Nucleus accumbens (tissue), 56 donors: ENCODE measurements around the gene FH.

Source experiments
- DNase-seq, 56 donors: peaks; one replicate each; lab custom pipeline; 2025; lab: John Stamatoyannopoulos, UW

Gene FH

DNA sequence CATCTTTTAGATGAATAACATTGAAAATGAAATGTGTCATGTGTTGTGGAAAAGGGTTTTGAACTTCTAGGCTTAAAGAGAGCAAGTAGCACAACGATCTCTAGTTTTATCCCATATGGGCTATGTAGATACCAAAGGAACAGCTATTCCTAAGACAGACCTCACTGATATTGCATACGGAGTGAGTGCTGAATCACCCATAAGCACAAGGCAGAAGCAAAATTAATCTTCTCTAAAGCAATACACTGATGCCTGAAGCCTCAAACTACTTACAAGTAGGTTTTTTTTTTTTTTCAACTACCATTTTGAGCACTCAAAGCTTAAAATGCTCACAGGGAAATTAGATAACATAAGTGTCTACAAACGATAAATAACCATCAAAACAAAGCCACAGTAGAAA lies 7.6 kb upstream of the FH start:
- DNase-seq: no peak

DNA sequence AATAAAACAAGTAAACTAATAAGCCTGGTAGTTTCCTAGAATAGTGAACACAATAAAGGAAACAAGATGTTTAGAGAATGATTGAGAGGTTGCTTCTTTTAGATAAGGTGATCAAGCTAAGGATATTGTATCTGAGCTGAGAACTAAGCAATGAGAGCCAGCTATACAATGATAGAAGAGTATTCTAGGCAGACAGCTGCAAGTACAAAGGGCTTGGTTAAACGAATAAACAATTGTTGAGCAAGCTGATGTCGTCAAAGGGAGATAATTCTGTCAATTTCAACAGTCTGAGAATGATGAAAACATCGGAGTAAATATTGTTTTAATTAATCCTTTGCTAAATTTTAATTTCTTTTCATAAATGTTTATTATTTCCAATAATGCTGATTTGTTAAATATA lies 5.5 kb upstream of the FH start:
- DNase-seq: no peak

DNA sequence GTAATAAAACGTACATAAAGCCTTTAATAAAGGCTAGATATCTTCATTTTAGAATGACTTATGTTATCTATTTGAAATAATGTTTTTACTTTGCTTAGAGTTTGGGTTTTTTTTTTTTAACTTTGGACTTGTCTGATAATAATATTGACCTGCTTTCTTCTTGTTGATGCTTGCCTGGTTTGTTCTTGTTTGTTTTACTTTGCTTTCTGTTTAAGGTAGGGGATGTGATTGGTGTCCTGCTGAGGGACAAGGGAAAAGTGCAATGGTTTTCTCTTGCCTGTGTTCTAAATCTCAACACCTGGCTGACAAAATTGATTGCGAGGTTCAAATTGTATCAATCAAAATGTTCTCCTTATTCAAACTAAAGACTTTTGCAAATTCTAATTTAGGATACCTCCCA lies 2.2 kb upstream of the FH start:
- no peak for DNase-seq

DNA sequence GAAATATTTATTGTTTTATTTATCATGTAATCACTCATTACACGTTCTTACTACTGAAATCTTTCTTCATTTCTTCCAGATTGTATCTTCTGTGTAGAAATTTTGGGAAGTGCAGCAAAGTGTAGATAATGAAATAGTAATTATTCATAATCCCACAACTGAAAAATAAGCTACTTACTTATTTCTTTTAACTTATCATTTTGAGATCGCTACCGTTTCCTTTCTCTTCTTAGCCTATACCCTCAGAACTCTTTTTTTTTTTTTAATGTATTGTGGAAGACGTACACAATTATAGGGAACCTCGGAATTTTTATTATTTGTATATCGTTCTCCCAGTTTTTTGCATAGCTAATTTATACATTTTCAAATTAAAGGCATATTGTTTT lies 518 bp upstream of the FH start:
- DNase-seq: no peak

DNA sequence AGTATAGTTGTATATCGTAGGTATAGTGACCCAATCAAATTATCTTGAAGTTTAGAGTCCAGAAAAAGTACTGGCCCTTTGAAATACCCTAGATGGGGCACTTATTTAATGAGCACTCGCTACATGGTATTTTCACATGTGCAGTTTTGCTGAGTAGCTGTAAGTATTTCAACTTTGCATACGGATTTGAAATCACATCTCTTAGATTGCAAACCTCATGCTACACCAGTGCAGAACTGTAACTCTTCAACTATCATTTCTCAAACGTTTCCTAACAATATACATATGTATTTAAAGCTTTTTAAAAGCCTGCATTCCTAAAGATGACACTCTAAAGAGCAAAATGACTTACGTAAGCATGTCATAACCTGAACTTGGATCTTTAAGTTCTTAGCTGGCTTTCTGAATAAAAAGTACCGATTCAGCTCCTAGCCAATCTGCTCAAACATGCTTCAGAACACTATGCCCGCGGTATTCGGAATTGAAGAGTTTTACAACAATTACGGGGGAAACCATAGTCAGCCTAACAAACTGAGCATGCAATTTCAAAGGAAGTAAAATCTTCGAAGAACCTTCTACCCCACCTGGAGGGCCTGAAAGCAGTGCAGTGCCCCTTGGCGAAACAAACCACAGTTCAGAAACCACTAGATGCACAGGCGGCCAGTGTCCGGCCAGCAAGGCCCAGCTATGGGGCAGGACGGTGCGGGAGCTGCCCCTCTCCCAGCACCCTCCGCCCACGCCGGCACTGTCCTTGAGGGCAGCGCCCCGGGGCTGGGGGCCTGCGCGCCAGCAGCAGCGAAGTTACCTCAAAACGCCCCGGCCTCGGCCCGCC lies 863 bp downstream of the FH start:
- peak in 20 of 56 donors; percentile 8 to 52 (median 34) for DNase-seq

DNA sequence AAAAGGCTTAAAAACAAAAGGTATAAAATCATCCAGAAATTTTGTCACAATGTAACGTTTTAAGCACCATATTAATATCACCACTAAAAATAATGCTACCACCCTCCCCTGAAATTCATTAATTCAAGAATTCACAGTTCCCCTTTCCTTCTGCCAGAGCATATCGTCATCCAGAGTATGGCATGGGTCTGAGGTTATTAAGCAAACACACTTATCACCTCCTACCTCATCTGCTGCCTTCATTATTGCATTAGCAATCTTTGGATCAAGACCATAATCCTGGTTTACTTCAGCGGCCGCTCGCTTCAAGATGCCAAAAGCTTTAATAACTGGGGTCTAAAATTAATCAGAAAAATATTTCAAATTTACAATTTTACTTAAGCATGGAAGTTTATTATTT lies 6.2 kb downstream of the FH start:
- DNase-seq: no peak

DNA sequence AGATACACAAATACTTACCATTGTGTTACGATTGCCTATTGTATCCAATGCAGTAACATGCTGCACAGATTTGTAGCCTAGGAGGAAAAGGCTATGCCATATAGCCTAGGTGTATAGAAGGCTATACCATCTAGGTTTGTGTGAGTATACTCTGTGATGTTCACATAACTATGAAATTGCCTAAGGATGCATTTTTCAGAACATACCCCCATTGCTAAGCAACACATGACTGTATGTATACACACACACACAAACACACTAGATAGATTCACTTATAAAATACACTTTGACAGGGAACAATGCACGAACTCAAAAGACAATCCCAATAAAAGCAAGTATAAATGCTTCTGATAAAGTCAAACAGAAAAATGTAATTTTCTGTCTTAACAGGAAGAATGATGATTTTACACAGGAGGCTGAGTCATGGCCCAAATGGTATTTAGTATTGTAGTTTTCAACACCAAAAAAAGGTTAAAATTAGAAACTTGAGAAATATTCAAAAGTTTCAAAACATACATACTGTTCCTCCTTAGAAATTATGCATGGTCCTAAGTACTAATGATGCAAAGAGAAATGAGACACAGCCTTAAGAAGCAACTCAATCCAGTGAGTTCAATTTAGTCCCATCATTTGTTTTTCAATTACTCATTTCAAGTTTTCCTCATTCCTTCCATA lies 12.2 kb downstream of the FH start:
- DNase-seq: no peak

DNA sequence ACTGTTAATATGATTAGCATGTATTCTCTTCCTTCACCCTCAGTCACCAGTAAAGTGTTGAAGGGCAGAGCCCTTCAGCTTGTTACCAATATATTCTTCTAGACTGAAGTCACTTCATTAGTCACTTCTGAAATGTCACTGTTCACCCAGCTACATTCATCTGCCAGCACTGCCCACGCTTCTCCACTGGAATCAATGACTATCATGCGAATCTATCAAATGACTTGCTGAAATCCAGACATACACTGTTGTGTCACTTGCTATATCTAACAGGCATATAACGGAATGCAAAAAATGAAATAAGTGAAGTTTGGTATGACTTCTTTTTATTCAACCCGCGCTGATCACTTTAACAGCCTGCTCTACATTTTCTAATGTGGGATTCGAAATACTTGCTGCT lies 16.1 kb downstream of the FH start:
- peak in 8 of 56 donors; percentile 4 to 56 (median 26) for DNase-seq

DNA sequence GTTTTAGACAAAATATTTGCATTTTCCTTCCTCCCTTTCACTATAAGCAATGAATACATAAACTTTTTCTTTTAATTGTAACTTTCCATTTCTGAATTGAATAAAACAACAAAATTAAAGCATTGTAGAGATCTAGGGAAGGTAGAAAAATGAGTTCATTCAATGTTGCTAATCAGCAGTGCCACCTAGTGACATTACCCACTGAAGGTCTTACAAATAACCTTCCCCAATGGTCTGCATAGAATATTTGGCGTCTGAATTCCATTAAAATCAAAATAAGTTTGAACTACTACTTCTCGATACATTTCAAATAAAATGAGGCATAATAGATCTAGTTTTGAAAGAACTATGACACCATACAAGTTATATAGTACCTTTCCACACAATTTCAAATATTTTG lies 19.6 kb downstream of the FH start:
- peak in 2 of 56 donors; percentile 8 to 15 for DNase-seq

DNA sequence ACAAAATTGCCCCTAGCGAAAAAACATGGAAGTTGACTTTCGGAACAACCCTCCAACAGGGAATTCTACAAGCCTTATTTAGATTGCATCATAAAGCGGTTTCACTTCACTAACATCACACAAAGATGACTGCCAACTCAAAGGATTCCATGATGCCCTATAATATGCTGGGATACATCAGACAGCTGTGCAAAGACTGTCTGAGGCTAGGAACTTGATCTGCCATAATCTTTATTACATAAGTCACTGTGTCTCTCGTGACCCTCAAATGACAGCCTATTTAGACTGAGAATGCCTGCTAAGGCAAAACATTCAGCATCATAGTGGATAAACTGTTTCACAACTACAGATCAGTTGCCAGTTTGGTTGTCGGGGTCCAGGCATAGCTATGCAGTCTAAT lies 23.8 kb downstream of the FH start:
- DNase-seq: no peak

DNA sequence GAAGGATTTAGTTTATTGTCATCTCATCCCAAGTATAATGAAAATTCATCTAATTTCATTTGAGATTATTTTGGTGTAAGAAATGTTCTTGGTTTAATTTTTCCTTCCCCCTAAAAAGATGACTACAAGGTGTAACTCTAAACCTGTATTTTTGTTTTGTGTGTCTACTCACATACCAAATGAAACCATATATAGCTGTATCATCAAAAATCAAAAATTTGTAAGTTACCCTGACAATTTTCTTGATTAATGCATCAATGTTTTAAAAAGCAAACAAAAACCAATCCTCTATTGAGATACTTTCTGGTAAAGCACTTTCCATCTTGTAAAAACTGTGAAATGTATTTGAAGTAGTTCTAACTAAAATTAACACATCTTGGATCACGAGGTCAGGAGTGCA lies 30.8 kb downstream of the FH start:
- DNase-seq: no peak

DNA sequence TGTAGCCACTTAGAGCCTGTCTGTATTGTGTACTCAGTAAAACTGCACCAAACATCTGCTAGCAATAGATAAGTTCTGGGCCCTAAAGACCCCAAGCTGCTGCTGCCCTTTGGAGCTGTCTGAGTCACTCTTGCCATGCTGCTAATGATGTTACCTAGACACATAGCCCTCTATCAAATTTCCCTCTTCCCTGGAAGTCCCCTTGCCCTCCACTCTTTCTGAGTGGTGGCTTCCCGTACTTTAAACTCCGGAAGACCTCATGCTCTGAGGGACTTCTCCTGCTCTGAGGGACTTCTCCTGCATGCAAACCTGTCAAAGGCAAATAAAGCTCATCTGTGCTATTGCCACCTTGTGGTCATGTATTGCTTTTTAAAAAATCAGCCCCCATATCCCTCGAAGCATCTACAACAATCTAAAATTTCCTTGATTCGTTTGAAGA lies 34.0 kb downstream of the FH start:
- no peak for DNase-seq

DNA sequence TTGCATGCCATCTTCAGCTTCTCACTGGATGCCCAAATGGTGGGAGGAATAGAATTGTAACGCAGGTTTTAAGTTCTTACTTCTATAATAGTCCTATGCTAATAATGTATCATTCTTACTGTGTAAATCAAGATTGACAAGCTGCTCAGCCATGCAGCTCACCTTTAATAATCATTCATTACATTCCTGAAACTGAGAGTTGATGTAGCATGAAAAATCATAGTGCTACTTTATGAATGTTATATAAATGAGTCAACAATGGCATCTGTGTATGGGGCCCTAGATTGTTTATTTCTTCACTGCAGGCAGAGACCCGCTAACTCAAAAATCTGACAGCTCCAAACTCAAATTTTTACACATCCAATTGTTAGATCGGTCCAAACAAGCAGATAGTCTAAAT lies 34.4 kb downstream of the FH start:
- no peak for DNase-seq

DNA sequence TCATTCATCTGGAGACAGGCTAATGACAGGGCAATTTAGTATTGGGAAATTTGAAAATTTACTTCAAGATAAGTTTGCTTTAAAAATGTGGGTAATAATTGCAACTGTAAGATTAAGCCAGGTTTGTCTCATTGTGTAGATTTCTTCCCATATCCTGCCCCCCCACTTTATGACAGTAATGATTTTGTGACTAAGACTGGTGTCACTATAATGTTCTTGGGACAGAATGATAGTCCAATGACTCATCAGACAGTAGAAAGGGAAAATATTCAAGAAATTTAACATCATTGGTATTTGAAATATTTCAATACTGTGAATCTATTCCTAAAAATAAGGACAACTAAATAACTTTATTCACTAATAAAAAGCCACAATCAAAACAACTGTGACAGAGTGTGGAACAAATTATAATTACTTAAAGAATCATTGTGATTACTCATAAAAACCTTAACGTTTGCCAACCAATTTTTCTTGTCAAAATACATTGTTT lies 36.7 kb downstream of the FH start:
- DNase-seq: peak in 1 of 56 donors; percentile 8

DNA sequence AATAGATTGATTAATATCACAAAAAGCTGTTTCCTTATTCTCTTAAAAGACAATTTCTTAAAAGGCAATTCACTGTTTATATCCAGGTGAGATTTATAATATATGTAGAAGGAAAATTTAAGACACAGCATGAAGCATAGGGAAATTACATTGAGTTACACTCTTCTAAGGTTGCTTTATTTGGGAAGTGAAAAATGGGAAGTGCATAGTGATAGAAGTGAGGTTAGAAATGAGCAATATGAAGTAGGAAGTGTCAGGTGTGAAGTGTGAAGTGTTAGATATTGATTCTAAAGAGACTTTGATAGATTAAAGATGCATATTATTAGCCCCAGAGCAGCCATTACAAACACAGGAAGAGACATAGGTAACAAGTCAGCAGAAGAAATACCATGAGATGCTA lies 40.3 kb downstream of the FH start:
- DNase-seq: no peak

DNA sequence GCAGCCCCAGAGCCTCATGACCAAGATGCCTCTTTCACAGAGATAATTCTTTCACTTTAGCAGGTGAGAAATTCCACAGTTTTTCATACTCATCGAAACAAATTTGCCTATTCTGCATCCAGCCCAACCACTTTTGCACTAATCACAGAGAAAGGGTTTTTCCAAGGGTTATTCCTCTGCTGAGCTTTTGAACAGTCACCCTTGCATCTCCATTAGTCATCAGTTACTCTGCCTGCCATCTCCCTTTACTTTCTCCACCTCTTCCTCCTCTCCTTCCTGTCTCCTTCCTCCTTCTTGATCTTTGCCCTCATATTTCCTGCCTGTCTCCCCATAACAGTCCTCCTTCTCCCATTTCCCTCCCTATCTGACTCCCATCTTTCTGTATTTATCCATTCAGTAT lies 43.9 kb downstream of the FH start:
- DNase-seq: no peak

DNA sequence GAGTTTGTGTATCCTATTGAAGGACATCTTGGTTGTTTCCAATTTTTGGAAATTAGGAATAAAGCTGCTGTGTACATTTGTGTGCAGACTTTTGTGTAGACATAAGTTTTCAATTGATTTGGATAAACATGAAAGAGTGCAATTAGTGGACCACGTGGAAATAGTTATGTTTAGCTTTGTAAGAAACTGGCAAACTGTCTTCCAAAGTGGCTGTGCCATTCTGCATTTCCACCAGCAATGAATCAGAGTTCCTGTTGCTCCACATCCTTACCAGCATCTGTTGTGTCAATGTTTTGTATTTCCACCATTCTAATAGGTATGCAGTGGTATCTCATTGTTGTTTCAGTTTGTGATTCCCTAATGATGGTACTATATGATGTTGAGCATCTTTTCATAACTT lies 46.5 kb downstream of the FH start:
- DNase-seq: no peak

DNA sequence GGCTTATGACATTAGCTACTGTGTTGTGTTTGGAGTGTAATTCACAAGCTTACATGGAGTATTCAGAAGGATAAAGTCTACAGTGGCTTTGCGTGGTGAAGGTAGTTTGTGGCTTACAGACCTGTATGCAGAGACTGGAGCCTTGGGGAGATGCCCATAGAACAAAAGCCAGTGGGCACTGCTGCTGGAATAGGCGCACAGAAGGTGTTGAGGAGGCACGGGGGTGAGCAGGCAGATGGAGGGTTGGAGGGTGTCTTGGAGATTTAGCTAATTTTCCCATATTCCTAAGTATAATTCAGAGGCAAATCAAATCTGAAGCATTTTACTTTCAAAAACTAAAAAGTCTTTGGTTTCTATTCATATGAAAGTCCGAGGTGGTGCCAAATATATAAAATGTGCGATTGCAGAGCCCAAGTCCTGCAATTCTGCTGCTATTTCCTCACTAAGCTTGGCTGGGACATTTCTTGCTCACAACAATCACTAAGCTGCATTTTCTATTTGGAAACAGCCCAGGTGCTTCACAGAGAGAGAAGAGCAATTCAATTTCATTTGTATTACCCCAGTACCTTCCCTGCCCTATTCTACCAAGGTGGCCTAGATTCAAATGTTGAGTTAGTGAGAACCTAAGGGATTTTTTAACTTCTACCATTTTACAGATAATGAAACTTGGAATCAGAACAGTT lies 48.5 kb downstream of the FH start:
- no peak for DNase-seq

DNA sequence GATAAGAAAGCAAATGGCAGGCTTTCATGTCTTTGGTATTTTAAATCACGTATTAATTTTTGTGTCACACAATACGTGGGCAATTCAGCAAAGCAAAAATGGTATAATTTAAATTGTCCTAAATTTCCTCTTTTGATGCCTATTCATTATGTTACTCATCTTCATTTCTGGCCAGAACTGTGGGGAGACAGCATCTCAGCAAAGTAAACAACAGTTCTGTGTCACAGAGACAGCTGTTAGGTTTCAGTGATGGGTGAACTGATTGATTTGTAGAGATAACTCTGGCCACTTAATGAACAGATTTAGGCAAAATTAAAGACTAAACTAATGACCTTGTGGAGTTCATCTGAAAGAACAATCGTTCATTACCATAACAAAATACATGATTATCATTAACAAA lies 49.2 kb downstream of the FH start:
- no peak for DNase-seq

DNA sequence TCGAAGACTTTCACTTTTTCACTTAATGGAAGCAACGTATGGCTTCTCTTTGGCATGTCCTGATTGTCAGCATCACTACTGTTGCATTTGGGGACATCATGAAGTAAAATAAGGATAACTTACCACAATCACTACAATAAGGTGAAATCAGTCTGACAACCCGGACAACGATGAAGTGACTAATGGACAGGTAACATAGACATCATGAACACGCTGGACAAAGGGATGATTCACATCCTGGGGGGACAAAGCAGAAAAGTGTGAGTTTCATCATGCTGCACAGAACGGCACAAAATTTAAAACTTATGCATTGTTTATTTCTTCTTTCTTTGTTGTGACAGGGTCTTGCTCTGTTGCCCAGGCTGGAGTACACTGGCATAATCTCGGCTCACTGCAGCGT lies 53.9 kb downstream of the FH start:
- no peak for DNase-seq

DNA sequence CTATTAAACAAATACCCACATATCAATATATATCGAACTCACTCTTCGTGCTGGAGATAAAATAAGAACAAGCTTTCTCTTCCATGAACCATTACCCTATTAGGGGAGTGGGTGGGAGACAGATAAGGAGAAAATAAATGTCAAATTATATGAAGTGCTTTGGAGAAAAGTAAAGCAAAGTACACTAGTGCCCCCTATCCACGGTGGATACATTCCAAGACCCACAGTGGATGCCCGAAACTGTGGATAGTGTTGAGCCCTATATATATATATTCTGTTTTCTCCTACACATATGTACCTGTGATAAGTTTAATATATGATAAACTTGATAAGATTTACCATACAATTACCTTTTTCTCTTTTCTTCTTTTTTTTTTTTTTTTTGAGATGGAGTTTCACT lies 54.6 kb downstream of the FH start:
- no peak for DNase-seq

DNA sequence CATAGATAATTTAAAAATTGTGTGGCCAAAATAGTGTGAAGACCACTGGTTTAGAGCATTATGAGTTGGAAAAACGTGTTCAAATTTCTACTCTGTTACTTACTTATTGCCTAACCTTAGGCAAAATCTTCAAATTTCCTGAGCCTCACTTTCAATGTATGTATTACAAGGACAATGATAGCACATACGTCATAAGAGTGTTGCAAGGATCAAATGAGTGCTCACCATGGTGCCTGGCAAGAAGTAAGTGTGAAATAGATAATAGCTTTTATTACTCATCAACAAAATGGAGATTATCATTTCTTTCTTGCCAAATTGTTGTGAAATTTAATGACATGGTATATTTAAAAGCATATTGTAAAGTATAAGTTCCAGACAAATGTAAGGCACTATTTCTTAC lies 57.2 kb downstream of the FH start:
- no peak for DNase-seq
